ENCODE measurements around the gene CDC25C. TPM values are rescaled to one million over a fixed set of nuclear protein-coding genes. Genes with fewer than 3 reads are reported as not detected.
"Not testable (repeated sequence)": the region's sequence is repeated elsewhere in the genome, so short reads cannot be mapped to it uniquely, and the experiment has no call there.

CDC25C gene
- polyA plus RNA-seq, 4 donors: 6.7 to 7.6 (median 7.1) TPM

DNA sequence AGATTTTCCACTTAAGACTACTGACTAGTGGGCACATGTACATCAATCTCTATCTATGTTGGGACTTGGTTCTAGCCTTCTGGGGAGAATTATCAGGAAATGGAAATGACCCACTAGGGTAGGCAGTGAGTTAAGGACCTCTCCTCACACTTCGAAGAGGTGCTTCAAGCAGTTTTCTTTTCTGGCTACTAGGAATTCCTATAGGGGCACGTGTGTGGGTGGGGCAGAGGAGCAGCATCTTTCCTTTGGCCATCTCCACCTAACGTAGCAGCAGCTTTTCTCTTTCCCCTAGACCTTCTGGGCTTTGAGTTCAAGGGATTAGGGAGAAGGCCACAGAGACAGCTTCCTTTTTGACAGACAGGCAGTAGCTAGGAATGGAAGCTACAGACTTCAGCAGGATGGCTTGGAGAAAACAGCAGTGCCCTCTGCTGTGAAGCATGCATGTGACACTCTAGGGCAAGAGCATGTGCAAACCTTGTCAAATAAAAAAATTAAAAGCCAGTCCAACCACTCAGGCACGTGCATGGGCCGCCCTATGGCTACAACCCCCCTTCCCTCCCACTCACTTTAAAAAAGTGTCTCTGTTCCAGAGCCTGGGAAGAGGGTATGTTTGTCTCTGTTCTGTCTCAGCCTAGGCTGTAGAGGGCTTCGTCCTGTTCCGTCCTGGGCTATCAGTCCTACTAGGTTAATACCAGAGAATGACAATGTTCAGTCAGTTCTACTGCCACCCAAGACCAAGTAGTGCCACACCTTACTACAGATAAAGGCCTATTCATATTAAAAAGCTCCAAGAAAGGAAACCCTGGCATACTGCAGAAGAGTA is 48.5 kb downstream of the CDC25C start:
- peak in 2 of 4 donors; percentile 30 to 40 for DNase-seq (ENCODE audit: low read depth in 4 of 4, low spot score in 3 of 4)

DNA sequence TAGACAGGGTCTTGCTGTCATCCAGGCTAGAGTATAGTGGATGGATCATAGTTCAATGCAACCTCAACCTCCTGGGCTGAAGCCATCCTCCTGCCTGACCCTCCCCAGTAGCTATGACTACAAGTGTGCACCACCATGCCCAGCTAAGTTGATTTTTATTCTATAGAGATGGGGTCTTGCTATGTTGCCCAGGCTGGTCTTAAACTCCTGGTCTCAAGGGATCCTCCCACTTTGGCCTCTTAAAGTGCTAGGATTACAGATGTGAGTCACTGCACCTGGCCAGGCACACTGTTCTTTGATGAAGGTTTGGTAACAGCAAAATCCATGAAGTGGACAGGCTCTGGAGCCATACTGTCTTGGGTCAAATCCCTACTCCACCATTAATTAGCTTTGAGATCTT is 50.7 kb downstream of the CDC25C start:
- no peak for DNase-seq (ENCODE audit: low read depth in 4 of 4, low spot score in 3 of 4)

DNA sequence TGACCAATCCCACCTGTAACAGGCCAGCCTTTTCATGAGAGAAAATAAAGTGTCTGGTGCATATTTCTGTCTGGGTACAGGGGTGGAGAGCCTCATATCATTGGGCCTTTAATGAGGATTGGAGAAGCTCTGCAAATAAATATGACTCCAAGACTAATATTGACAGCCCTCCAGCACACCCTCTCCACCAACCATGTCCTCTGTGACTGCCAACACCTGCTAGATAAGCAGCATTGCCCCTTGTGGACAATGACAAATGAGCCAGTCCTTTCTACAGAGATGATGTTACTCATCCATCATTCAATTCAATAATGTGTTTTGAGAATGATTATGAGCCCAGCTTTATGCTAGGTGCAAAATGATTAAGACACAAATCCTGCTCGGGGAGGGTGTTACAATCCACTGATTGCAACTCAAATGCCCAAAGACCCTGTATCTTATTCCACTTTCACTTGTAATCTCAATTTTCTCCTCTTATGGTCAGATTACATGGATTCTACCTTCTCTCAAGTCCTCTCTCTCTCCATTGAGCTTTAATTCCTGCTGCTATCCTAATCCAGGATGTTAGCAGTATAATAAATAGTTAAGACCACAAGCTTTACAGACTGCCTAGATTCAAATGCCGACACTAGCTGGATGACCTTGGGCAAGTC is 55.1 kb downstream of the CDC25C start:
- DNase-seq (ENCODE audit: low read depth in 4 of 4, low spot score in 3 of 4): no peak

- DNase-seq (ENCODE audit: low read depth in 4 of 4, low spot score in 3 of 4): no peak
These were observed 55.7 kb downstream of the CDC25C start for GRCh38 chr5:138275895-138276294.

GRCh38 chr5:138275379-138275782 is 56.2 kb downstream of the CDC25C start:
- peak in 2 of 4 donors; percentile 9 to 14 for DNase-seq (ENCODE audit: low read depth in 4 of 4, low spot score in 3 of 4)

- DNase-seq (ENCODE audit: low read depth in 4 of 4, low spot score in 3 of 4): peak in 2 of 4 donors; percentile 20 to 30
These were observed 57.3 kb downstream of the CDC25C start, which contains the start of gene GFRA3 for GRCh38 chr5:138274189-138274853. Gene GFRA3 (minus strand): TSS chr5:138274621. CDS start chr5:138274424, 197 bp downstream.

DNA sequence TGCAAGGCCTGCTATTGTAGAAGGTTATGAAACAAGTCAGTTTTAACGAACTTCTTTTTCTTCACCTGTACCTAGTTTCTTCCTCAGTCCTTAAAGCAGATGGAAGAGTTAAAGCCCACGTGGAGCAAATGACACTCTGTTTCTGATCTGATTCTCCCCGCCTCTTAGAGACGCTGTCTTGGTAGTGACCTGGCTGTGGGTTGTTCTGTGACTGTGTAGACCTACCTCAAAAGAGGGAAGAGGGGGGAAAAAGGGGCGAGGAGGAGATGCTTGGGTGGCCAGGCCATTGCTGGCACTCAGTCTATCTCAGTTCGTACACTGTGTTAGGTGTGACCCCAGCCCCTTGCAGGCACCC is 57.8 kb downstream of the CDC25C start:
- DNase-seq (ENCODE audit: low read depth in 4 of 4, low spot score in 3 of 4): no peak

DNA sequence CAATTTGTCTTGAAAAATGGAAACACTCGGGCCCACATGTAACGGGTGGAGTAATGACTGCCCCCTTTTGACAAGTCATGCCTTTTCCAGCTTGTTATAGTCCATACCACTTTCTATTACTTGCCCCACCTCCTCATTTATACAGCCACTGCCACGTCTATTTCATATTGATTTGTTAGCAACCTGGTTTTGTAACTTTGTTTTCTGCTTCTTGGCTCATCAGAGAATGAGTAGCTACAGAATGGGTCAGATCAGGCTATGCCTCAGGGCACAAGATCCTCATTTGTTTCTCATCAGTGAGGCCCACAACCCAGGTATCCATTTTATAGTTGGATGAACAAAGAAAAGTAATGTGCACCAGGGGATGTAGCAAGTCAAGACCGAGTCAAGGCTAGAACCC is 58.9 kb downstream of the CDC25C start:
- DNase-seq (ENCODE audit: low read depth in 4 of 4, low spot score in 3 of 4): no peak

DNA sequence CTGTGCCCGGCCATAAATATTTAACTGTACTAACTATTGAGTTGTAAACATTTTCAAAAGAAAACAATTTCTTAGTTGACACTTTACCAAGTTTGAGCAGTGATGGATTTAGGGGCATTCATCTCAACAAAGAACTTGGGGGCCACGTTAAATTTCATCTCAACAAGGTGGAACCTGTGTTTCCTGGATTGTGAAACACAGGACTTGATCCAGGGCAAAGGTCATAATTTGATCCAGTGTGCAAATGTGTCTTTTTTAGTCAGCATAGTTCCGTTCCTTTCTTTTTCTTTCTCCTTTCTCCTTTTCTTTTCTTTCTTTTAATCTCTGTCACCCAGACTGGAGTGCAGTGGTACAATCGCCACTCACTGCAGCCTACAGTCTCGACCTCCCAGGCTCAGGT is 60.3 kb downstream of the CDC25C start:
- DNase-seq (ENCODE audit: low read depth in 4 of 4, low spot score in 3 of 4): no peak

DNA sequence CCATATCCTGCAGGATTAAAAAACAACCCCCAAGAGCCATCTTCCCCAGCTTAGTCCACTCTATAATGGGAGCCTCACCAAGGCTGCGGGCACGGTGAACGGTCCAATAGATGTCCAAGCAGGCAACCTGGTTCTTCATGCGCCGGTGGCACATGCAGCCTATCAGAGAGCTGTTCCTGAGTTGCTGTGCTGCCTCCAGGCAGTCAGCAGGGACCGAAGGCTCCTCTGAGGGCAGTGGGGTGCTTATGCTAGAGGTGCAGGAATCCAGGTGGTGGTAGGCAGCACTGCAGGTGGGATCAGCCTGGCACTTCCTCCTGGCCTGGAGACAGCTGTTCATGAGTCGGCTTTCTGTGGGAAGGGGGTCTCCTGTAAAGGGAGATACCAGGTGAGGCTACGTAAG is 67.4 kb downstream of the CDC25C start:
- no peak for DNase-seq (ENCODE audit: low read depth in 4 of 4, low spot score in 3 of 4)

GRCh38 chr5:138263581-138263980 is 68.0 kb downstream of the CDC25C start:
- no peak for DNase-seq (ENCODE audit: low read depth in 4 of 4, low spot score in 3 of 4)

- DNase-seq (ENCODE audit: low read depth in 4 of 4, low spot score in 3 of 4): no peak
These were observed 72.8 kb downstream of the CDC25C start for GRCh38 chr5:138258704-138259292.

DNA sequence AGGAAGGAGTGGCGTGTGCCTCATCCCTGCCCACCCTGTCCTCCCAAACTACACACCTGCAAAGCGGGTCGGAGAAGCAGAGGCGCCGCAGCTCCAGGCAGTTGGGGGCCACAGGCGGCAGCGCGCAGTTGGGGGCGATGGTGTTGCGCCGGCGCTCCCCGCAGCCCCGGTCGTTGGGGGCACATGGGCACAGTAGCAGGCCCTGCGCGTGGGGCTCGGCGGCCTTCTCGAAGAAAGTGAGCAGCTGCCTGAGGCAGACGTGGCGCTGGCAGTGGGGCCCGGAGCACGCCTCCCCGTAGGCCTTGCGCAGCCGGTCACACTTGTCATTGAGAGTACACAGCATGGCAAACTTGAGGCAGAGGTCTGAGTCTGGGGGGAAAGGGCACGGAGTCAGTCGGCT is 74.0 kb downstream of the CDC25C start:
- DNase-seq (ENCODE audit: low read depth in 4 of 4, low spot score in 3 of 4): no peak

- DNase-seq (ENCODE audit: low read depth in 4 of 4, low spot score in 3 of 4): no peak
These were observed 78.7 kb downstream of the CDC25C start for GRCh38 chr5:138252944-138253343.

- not testable (repeated sequence) for DNase-seq (ENCODE audit: low read depth in 4 of 4, low spot score in 3 of 4)
These were observed 83.8 kb downstream of the CDC25C start for GRCh38 chr5:138247800-138248199.

DNA sequence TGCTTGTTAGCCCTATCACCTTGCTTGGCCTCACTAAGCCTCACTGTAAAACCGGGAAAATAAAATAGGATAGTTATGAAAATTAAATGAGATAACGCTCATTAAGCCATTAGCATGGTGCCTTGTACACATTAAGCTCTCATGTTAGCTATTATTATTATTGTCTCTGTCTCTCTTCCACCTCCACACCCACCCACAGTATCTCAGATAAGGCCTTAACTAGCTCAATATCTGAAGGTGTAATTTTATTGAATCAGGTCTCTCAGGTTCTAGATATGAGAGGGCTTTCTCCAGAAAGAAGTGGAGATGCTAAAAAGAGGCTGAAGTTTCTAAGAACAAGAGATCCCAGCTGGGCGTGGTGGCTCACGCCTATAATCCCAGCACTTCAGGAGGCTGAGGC is 84.8 kb downstream of the CDC25C start:
- no peak for DNase-seq (ENCODE audit: low read depth in 4 of 4, low spot score in 3 of 4)

GRCh38 chr5:138246334-138246733 is 85.3 kb downstream of the CDC25C start:
- no peak for DNase-seq (ENCODE audit: low read depth in 4 of 4, low spot score in 3 of 4)

GRCh38 chr5:138245717-138246116 is 85.9 kb downstream of the CDC25C start:
- no peak for DNase-seq (ENCODE audit: low read depth in 4 of 4, low spot score in 3 of 4)

DNA sequence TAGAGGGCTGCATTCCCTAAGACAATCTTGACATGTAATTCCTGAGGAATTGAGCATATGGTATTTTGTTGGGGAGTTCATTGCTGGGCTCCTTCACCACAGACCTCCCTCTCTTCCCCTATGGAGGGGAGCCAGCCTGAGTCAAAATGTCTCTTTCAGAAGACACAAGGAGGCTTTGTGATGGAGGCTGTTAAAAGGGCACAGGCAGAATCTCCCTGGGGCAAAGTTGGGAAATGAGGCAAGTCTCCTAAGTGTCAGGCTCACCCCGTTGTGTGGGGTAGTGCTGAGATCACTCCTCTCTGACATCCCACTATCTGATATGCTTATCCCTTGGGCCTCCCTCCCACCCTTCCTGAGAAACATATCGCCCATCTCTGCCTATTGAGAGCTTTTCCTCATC is 87.8 kb downstream of the CDC25C start:
- no peak for DNase-seq (ENCODE audit: low read depth in 4 of 4, low spot score in 3 of 4)

DNA sequence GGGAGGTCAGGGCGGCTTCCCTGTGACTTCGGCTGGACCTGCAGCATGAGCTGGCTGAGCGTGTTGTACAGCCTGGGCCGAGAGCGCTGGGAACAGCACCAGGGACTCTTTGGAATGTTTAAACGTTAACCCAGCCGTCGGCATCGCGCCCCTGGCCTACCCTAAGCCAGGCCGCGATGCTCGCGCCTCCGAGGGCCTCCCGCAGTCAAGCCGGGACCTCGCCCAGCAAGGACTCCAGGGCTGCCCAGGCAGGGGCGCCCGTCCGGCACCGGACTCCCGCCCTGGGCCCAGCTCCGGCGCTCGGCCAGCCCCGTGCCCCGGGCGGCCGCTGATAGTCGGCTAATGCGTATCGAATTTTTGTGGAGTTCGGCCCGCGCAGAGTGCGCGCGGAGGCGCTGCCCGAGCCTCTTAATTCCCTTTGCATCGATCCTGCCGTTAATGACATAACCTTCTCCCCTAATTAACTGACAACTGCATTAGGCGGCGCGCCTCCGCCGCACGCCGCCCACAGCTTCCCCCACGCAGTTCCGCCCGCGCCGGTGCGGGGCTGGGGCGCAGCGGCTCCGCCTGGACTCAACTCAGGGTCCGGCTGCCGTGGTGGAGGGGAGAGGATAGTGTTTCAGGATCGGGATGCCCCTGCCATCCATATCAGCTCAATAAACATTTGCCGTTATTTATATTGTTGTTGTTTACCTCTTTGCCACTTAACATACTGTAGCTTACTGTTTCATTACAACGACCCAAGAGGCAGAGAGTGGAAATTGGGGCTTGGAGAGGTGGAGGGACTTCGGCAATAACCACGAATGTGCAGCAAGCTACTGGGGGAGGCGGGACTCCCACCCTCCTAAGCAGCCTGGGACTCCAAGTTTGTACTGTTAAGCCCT is 89.7 kb downstream of the CDC25C start:
- DNase-seq (ENCODE audit: low read depth in 4 of 4, low spot score in 3 of 4): peak in 3 of 4 donors; percentile 17 to 26 (median 25)

All from right renal pelvis (tissue), 4 donors.